ENCODE results near the gene CRPPA.
"Not testable (repeated sequence)": the region's sequence is repeated elsewhere in the genome, so short reads cannot be mapped to it uniquely, and the experiment has no call there.

CRPPA gene

DNA sequence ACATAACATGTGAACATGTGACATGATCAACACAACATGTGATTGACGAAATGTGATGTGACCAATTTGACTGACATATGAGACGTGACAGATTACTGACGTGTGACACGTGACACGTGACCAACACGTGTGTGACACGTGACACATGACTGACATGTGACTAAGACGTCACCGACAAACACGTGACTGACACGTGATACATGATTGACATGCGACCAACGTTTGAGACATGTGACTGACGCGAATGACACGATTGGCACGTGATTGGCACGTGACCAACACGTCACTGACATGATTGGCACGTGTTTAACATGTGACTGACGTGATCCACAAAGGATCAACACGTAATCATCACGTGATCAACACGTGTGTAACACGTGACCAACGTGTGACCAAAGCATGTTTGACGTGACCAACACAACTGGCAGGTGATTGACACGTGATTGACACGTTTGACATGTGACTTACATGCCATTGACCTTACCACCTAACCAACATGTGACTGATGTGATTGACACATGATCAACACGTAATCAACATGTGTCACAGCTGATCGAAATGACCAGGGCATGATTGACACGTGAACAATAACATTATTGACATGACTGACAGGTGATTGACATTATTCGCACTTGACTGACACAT lies 23.7 kb downstream of the CRPPA start:
- no peak for DNase-seq (ENCODE audit: low read depth)

DNA sequence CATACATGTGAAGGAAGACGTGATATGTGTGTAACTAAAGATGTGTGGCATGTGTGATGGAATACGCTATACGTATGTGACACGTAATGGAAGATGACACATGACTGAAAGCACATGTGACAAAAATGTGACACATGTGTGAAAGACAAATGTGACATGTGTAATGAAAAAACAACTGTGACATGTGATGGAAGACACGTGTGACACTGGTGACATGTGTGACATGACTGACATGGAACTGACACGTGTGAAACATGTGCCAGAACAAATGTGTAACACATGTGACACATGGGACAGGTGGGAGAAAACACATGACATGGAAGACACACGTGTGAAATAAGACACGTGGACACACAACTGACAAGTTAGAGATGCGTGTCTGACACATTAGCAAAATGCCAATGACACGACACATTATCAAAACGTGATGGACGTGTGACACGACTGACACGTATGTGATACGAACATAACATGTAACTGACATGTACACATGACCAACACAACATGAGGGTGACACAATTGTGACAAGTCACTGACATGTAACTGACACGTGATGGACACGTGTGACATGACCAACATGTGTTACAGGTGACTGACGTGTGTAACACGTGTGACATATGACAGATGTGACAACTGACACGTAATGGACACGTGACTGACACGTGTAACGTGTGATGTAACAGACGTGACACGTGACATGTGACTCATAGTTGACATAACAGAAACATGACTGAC lies 24.4 kb downstream of the CRPPA start:
- no peak for DNase-seq (ENCODE audit: low read depth)

DNA sequence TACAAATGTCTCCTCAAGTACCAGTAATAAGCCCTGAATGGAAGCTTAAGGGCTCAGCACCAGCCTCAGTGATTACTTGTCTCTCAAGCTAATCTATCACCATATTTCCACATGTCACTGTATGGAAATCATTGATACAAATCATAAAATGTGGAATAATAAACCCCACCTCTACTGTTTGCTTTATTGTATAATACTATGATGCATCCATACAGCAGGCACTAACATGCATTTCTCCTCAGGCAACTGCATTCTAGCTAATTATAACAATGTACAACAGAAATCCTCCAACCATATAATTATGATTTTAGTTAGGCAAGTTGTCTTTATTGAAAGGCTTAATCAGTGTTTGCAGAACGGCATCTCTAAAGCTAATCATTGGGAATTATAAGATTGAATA lies 26.2 kb downstream of the CRPPA start:
- DNase-seq (ENCODE audit: low read depth): no peak

DNA sequence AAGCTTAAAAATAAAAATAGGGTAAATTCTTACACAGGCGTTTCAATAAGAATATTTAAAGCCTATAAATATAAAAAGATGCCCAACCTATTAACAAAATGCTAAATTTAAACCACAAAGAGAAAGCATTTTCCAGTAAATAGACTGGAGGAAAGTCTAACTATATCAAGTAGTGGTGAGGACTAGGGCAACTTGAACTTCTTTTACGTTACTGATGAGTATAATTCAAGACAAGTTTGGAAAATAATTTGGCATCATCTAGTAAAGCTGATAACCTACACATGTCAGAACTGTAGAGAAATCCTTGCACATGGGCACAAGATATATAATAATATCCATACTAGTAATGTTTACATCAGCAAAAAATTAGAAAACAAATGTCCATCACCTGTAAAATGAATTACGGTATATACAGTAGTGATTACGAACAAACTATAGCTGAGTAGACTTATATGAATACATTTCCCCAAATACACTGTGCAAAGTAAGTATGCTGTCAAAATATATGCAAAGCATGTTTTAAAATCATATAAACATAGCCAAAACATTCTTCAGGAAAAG lies 27.4 kb downstream of the CRPPA start:
- no peak for DNase-seq (ENCODE audit: low read depth)

DNA sequence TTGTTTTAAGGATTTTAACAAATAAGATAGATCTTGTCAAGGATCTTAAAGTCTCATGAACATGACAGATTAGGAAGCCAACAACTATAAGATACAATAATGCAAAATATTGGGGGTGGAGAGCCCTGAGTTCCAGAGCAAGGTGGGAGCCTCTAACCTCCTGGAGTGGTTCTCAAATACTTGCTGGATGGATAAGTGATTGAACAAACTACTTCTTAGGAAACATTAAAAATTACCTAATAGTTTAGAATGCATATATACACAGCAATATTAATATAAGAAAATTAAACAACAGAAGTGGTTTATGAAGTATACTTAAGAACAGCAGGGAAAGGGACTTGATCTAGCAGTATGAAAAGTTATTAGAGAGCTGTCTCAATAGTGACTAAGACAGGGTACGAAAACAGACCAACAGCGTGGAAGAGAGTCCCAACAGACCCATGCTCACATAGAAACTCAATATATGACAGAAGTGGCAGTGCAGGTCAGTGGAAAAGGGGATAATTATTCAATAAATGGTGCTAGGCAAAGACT lies 28.3 kb downstream of the CRPPA start:
- no peak for DNase-seq (ENCODE audit: low read depth)

DNA sequence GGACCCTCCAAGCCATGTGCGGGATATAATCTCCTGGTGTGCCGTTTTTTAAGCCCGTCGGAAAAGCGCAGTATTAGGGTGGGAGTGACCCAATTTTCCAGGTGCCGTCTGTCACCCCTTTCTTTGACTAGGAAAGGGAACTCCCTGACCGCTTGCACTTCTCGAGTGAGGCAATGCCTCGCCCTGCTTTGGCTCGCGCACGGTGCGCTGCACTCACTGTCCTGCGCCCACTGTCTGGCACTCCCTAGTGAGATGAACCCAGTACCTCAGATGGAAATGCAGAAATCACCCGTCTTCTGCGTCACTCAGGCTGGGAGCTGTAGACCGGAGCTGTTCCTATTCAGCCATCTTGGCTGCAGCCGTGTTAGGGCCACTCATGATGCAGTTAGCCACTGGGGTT lies 37.6 kb downstream of the CRPPA start:
- DNase-seq (ENCODE audit: low read depth): not testable (repeated sequence)

DNA sequence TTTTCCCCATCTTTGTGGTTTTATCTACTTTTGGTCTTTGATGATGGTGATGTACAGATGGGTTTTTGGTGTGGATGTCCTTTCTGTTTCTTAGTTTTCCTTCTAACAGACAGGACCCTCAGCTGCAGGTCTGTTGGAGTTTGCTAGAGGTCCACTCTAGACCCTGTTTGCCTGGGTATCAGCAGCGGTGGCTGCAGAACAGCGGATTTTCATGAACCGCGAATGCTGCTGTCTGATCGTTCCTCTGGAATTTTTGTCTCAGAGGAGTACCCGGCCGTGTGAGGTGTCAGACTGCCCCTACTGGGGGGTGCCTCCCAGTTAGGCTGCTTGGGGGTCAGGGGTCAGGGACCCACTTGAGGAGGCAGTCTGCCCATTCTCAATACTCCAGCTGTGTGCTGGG lies 38.2 kb downstream of the CRPPA start:
- not testable (repeated sequence) for DNase-seq (ENCODE audit: low read depth)

Measured in EH (cell line).